Muscle layer of colon (tissue), 2 donors: ENCODE measurements around the gene GARNL3.

ENCODE experiments used
- H3K27ac ChIP-seq: one replicate; pipeline ENCODE4 v1.7.0; 2013; ENCODE audit warnings: low read depth, mild to moderate bottlenecking, low read length, moderate library complexity
- H3K27me3 ChIP-seq, 2 donors: one replicate each; pipeline ENCODE4 v1.7.0; 2013; ENCODE audit warnings: low read length in 2 of 2, mild to moderate bottlenecking in 2 of 2; ENCODE audit not compliant: insufficient read depth in 2 of 2, control insufficient read depth in 1 of 2
- H3K36me3 ChIP-seq: one replicate; pipeline ENCODE4 v1.7.0; 2013; ENCODE audit warnings: mild to moderate bottlenecking, low read length; ENCODE audit not compliant: insufficient read depth
- H3K4me1 ChIP-seq: one replicate; pipeline ENCODE4 v1.7.0; 2013; ENCODE audit warnings: mild to moderate bottlenecking, low read length; ENCODE audit not compliant: insufficient read depth
- H3K4me3 ChIP-seq, 2 donors: one replicate each; pipeline ENCODE4 v1.7.0; 2013; ENCODE audit warnings: low read length in 2 of 2, low read depth in 1 of 2, mild to moderate bottlenecking in 1 of 2, moderate library complexity in 1 of 2
- H3K9ac ChIP-seq: one replicate; pipeline ENCODE4 v1.7.0; 2013; ENCODE audit warnings: low read length
- H3K9me3 ChIP-seq: one replicate; pipeline ENCODE4 v1.7.0; 2013; ENCODE audit warnings: mild to moderate bottlenecking, low read length
- donor health status: abdominal sarcoma.
- donor health status: Adenocarcinoma of cecum.

The GARNL3 gene

GRCh38 chr9:127395497-127396252 is 131.1 kb downstream of the GARNL3 start:
- H3K9me3 ChIP-seq, result no peaks in the 10 kb centered on the region
- no peak overlapping the region for H3K27ac ChIP-seq
- peaks cover 6% of the 10 kb centered on the region for H3K36me3 ChIP-seq
- peaks cover 18% of the 10 kb centered on the region for H3K4me1 ChIP-seq
- H3K9ac ChIP-seq, result peak overlapping the region; percentile 38
- H3K4me3 ChIP-seq, result peak overlapping the region in 1 of 2 donors; percentile 72
- no peaks in the 10 kb centered on the region for H3K27me3 ChIP-seq

- peaks cover 13% of the 10 kb centered on the region for H3K36me3 ChIP-seq
- H3K9me3 ChIP-seq, result no peaks in the 10 kb centered on the region
- peak overlapping the region; percentile 48 to 72 for H3K4me3 ChIP-seq
- peak overlapping the region; percentile 51 for H3K27ac ChIP-seq
- no peaks in the 10 kb centered on the region for H3K27me3 ChIP-seq
- H3K4me1 ChIP-seq, result peaks cover 18% of the 10 kb centered on the region
- peak overlapping the region; percentile 38 for H3K9ac ChIP-seq
Observed at GRCh38 chr9:127396253-127396807, 131.8 kb downstream of the GARNL3 start.

- peaks cover 20% of the 10 kb centered on the region for H3K36me3 ChIP-seq
- peak within 1 kb of the TSS; percentile 72 to 73 for H3K4me3 ChIP-seq
- peak within 1 kb of the TSS; percentile 87 for H3K27ac ChIP-seq
- peak within 1 kb of the TSS; percentile 50 for H3K9ac ChIP-seq
- no peaks in the 10 kb centered on the region for H3K27me3 ChIP-seq
- H3K9me3 ChIP-seq, result no peaks in the 10 kb centered on the region
- H3K4me1 ChIP-seq, result peaks cover 18% of the 10 kb centered on the region
Observed at GRCh38 chr9:127396808-127397645, 132.5 kb downstream of the GARNL3 start, which contains the start of gene SLC2A8. Gene SLC2A8 (plus strand): TSS chr9:127397169. CDS start chr9:127397231, 62 bp downstream.

GRCh38 chr9:127397646-127398274 is 133.2 kb downstream of the GARNL3 start:
- Histone ChIP-seq H3K36me3 (peaks cover 26% of the 10 kb centered on the region), H3K4me3 (peak overlapping the region; percentile 65 to 73), H3K9ac (peak overlapping the region; percentile 50), H3K27me3 (no peaks in the 10 kb centered on the region), H3K27ac (peak overlapping the region; percentile 87), H3K4me1 (peaks cover 18% of the 10 kb centered on the region), H3K9me3 (no peaks in the 10 kb centered on the region)

- peak overlapping the region; percentile 87 for H3K27ac ChIP-seq
- H3K9ac ChIP-seq, result peak overlapping the region; percentile 50
- peak overlapping the region; percentile 65 to 73 for H3K4me3 ChIP-seq
- no peaks in the 10 kb centered on the region for H3K27me3 ChIP-seq
- H3K4me1 ChIP-seq, result peaks cover 18% of the 10 kb centered on the region
- no peaks in the 10 kb centered on the region for H3K9me3 ChIP-seq
- peaks cover 28% of the 10 kb centered on the region for H3K36me3 ChIP-seq
Observed at GRCh38 chr9:127398275-127398647, 133.7 kb downstream of the GARNL3 start.

- no peaks in the 10 kb centered on the region for H3K27me3 ChIP-seq
- peaks cover 18% of the 10 kb centered on the region for H3K4me1 ChIP-seq
- peaks cover 34% of the 10 kb centered on the region for H3K36me3 ChIP-seq
- peak overlapping the region; percentile 65 to 73 for H3K4me3 ChIP-seq
- peak overlapping the region; percentile 50 for H3K9ac ChIP-seq
- peak overlapping the region; percentile 87 for H3K27ac ChIP-seq
- no peaks in the 10 kb centered on the region for H3K9me3 ChIP-seq
Observed at GRCh38 chr9:127398715-127399400, 134.3 kb downstream of the GARNL3 start.

GRCh38 chr9:127399736-127400269 is 135.2 kb downstream of the GARNL3 start:
- Histone ChIP-seq H3K36me3 (peaks cover 43% of the 10 kb centered on the region), H3K27ac (no peak overlapping the region), H3K9me3 (no peaks in the 10 kb centered on the region), H3K4me1 (peaks cover 18% of the 10 kb centered on the region), H3K27me3 (no peaks in the 10 kb centered on the region), H3K9ac (no peak overlapping the region), H3K4me3 (no peak overlapping the region)

- Histone ChIP-seq H3K27ac (no peak overlapping the region), H3K9me3 (no peaks in the 10 kb centered on the region), H3K27me3 (no peaks in the 10 kb centered on the region), H3K4me3 (no peak overlapping the region), H3K4me1 (peaks cover 14% of the 10 kb centered on the region), H3K9ac (no peak overlapping the region), H3K36me3 (peaks cover 54% of the 10 kb centered on the region)
Observed at GRCh38 chr9:127402401-127403090, 138.0 kb downstream of the GARNL3 start.

GRCh38 chr9:127403507-127404192 is 139.1 kb downstream of the GARNL3 start:
- H3K4me3 ChIP-seq, result no peak overlapping the region
- H3K9ac ChIP-seq, result no peak overlapping the region
- peaks cover 7% of the 10 kb centered on the region for H3K4me1 ChIP-seq
- H3K27ac ChIP-seq, result no peak overlapping the region
- H3K9me3 ChIP-seq, result no peaks in the 10 kb centered on the region
- peaks cover 54% of the 10 kb centered on the region for H3K36me3 ChIP-seq
- H3K27me3 ChIP-seq, result no peaks in the 10 kb centered on the region

- Histone ChIP-seq H3K4me1 (no peaks in the 10 kb centered on the region), H3K9me3 (no peaks in the 10 kb centered on the region), H3K27ac (no peak overlapping the region), H3K9ac (no peak overlapping the region), H3K27me3 (no peaks in the 10 kb centered on the region), H3K36me3 (peaks cover 54% of the 10 kb centered on the region), H3K4me3 (no peak overlapping the region)
Observed at GRCh38 chr9:127404631-127405030, 140.1 kb downstream of the GARNL3 start.
